ENCODE measurements around the gene ACBD6.
"Not testable (repeated sequence)": the region's sequence is repeated elsewhere in the genome, so short reads cannot be mapped to it uniquely, and the experiment has no call there.

Gene ACBD6

DNA sequence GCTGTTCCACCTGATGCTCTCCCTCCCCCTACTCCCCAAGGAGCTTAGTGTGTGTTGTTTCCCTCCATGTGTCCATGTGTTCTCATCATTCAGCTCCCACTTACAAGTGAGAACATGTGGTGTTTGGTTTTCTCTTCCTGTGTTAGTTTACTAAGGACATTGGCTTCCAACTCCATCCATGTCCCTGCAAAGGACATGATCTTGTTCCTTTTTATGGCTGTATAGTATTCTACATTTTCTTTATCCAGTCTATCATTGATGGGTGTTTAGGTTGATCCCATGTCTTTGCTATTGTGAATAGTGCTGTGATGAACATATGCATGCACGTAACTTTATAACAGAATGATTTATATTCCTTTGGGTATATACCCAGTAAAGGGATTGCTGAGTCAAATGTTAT is 81.2 kb downstream of the ACBD6 start:
- not testable (repeated sequence) for DNase-seq (ENCODE audit: low read depth, low spot score)

DNA sequence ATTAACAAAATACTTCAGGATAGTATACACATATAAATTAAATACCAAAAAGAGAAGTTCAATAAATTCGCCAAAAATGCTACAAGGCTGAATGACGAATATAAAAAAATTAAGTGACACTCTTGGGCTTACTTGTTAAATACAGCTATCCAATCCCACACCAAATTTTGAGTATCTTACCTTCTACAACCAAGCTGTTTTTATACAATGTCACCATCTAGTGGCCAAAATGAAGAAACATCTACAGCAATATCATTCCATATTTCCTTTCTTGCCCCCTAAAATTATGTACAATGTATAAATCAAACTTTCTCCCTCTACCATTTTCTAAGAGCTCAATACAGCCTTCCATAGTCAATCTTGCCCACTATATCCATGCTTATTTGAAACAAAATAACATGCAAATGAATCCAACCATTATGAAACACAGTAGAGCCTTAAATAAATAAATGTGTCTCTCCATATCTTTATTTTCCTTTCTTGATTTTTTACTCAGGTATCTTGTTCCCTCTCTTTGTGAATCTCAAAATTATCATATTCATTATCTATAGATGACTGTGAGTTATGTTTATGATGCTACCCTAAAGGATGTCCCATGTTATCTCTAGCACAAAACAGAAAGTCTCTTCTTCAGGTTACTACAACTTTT is 86.3 kb downstream of the ACBD6 start:
- no peak for DNase-seq (ENCODE audit: low read depth, low spot score)

DNA sequence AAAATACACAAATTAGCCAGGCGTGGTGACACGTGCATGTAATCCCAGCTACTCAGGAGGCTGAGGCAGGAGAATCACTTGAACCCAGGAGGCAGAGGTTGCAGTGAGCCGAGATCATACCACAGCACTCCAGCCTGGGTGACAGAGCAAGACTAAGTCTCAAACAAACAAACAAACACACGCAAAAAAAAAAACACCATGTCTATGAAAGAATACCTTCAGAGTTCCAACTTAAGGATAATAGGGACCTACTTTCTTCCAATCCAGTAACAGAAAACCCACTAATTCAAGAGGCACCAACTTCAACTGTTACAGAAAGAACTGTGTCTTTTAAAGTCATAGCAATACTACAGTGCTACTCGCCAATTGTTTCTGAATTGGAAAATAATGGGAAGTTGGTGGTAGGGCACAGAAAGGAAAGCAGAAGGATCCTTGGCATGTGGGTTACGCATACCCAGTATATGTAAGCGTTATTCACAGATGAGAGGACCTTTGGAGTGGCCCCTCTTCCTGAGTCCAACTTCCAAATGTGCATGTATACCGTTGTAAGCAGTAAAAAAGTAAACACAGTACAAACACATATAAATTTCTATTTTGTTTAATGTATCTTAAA is 87.0 kb downstream of the ACBD6 start:
- no peak for DNase-seq (ENCODE audit: low read depth, low spot score)

DNA sequence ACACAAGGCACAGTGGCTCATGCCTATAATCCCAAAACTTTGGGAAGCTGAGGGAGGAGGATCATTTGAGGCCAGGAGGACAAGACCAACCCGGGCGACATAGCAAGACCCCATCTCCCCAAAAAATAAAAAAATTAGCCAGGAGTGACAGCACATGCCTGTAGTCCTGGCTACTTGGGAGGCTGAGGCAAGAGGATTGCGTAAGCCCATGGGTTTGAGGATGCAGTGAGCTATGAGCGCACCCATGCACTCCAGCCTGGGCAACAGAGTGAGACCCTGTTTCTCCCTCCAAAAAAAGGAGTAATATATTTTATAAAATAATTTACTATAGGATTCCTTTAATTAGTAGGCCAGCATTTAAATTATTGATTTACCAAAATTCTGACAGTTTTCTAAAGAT is 89.8 kb downstream of the ACBD6 start:
- no peak for DNase-seq (ENCODE audit: low read depth, low spot score)

GRCh38 chr1:180408128-180408527 is 94.2 kb downstream of the ACBD6 start:
- not testable (repeated sequence) for DNase-seq (ENCODE audit: low read depth, low spot score)

GRCh38 chr1:180407051-180407450 is 95.3 kb downstream of the ACBD6 start:
- DNase-seq (ENCODE audit: low read depth, low spot score): no peak

DNA sequence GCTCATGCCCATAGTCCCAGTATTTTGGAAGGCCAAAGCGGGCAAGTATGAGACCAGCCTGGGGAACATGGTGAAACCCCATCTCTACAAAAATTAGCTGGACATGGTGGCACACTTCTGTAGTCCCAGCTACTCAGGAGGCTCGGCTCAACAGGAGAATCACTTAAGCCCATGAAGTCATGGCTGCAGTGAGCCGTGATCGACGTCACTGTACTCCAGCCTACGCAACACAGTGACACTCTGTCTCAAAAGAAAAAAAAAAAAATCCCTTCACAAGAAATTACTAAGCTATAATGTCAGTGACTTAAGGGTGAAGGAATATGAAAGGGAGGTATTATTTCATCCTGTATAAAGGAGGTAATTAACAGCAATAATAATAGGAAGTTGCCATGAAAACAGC is 99.8 kb downstream of the ACBD6 start:
- DNase-seq (ENCODE audit: low read depth, low spot score): no peak

DNA sequence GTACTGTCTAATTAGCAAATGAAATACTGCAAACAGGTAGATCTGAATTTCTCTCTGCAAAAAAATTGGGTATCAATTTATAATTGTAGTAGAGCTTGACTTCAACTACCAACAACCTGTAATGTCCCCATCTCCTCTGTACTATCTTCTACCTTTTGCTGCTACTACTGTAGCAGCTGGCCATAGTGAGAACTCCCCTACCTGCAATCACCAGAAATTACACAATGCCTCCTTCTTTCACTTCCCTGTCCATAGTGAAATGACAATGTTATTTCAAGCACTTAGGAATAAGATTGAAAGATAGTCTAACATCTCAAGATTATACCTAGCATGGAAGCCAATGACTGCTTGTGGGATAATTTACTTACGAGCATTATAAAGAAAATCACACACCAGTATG is 100.4 kb downstream of the ACBD6 start:
- DNase-seq (ENCODE audit: low read depth, low spot score): no peak

DNA sequence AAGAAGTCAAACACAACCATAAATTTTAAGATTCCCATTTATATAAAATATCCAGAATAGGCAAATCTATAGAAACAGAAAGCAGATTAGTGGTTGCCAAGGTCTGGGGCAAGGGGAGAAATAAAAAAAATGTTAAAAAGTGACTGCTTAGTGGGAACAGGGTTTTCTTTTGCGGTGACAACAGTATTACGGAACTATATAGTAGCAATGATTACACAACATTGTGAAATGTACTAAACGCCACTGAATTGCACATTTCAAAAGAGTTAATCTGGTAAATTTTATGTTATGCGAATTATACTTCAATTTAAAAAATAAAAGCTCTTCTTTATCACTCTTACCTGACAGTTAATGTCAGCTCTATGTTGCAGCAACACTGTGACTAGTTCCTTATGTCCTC is 105.2 kb downstream of the ACBD6 start:
- no peak for DNase-seq (ENCODE audit: low read depth, low spot score)

DNA sequence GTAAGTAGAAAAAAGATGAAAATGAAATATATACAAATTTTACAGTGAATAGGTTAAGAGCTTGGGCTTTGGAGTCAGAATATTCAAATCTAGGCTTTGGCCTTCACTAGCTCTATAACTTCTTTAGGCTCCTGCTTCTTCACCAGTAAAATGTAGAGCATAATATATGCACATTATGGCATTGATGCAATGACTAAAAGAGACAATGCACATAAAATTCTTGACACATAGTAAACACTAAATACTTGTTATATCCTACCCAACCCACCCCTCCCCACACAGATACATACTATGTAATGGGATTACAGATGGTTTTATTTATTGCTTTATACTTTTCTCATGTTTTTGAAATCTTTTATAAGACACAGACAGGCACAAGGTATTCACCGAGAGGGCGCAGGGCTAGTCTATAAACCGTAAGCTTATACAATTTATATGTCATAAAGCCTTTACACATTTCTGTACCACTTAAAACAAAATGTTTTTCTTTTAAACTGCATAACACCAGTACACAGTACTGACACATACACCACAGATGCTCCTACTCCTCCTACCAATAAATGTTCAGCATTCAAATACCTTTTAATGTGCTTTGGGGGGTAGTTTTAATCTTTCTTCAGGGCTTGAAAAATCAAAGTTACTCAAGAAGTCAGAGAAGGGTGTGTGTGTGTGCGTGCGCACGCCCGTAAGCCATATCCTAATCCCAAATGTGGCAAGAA is 109.8 kb downstream of the ACBD6 start:
- no peak for DNase-seq (ENCODE audit: low read depth, low spot score)

DNA sequence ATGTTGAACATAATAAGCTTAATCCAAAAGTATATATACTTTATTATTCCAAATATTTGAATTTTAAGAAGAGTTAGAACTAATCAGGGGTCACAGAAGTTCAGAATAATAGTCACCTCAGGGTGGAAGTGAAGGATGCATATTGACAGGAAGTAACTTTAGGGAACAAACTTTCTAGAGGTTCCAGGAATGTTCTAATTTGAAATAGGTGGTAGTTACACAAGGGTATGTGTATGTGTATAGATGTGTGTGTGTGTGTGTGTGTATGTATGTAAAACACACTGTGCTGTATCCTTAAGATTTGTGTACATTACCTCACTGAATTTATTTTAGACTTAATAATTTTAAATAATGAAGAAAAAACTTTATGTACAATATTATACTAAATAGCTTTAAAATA is 110.4 kb downstream of the ACBD6 start:
- DNase-seq (ENCODE audit: low read depth, low spot score): no peak

- no peak for DNase-seq (ENCODE audit: low read depth, low spot score)
These were observed 115.0 kb downstream of the ACBD6 start for GRCh38 chr1:180387413-180387812.

- no peak for DNase-seq (ENCODE audit: low read depth, low spot score)
These were observed 115.5 kb downstream of the ACBD6 start for GRCh38 chr1:180386745-180387367.

DNA sequence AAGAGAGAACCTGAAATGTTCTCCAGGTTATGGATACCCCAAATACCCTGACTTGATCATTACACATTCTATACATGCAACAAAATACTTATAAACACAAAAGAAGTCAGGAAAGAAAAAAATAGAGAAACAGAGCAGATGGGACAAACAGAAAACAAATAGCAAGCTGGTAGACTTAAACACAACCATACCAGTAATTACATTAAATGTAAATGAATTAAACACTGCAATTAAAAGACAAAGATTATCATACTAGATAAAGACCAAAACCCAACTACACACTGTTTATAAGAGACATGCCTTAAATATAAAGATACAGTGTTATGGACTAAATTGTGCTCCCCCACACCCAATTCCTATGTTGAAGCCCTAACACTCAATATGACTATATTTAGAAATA is 117.2 kb downstream of the ACBD6 start:
- no peak for DNase-seq (ENCODE audit: low read depth, low spot score)

GRCh38 chr1:180384286-180385005 is 117.9 kb downstream of the ACBD6 start:
- DNase-seq (ENCODE audit: low read depth, low spot score): no peak

- DNase-seq (ENCODE audit: low read depth, low spot score): no peak
These were observed 119.9 kb downstream of the ACBD6 start for GRCh38 chr1:180382326-180383115.

- DNase-seq (ENCODE audit: low read depth, low spot score): no peak
These were observed 121.2 kb downstream of the ACBD6 start for GRCh38 chr1:180381184-180381580.

DNA sequence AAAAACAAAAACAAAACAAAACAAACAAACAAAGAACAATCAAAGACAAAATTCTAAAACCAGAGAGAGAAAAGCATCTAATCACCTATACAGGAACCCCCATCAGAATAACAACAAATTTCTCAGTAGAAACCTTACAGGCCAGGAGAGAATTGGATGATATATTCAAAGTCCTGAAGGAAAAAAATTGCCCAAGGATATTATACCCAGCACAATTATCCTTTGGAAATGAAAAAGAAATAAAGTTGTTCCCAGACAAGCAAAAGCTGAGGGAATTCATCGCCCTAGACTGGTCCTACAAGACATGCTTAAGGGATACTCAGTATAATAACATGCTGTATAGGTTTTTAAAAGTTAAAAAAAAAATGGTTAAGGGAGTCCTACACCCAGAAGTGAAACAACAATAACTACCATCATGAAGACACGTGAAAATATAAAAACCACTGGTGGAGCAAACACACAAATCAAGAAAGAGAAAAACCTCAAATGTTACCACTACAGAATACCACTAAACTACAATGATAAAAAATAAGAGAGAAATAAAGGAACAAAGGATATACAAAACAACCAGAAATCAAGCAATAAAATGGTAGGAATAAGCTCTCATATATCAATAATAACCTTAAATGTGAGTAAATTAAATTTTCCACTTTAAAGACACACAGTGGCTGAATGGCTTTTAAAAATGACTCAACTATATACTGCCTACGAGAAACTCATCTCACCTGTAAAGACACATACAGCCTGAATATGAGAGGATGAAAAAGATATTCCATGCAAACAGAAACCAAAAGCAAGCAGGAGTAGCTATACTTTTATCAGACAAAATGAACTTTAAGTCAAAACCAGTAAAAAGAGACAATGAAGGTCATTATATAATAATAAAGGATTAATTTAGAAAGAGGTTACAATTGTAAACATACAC is 121.9 kb downstream of the ACBD6 start:
- no peak for DNase-seq (ENCODE audit: low read depth, low spot score)

GRCh38 chr1:180376800-180377199 is 125.6 kb downstream of the ACBD6 start:
- DNase-seq (ENCODE audit: low read depth, low spot score): no peak

- DNase-seq (ENCODE audit: low read depth, low spot score): no peak
These were observed 126.1 kb downstream of the ACBD6 start for GRCh38 chr1:180376253-180376652.

Measured in activated naive CD8-positive, alpha-beta T cell treated with anti-CD3 and anti-CD28 coated beads, Interleukin-2, amount 50 U/mL, for 16 hours (primary cell).